MM.1S (cell line): ENCODE data around the gene HYOU1.

Experiments
- EZH2 ChIP-seq: fragments of 300-600 bp; sonication (generic); optimal IDR thresholded peaks from 2 replicates; pipeline ENCODE3; 2017; ENCODE audit warnings: low read depth, mild to moderate bottlenecking, antibody characterized with exemption, low read length, mixed read lengths
- EZH2phosphoT487 ChIP-seq: fragments of 300-600 bp; sonication (generic); IDR thresholded peaks from 2 replicates; pipeline ENCODE4 v1.6.1; 2018; ENCODE audit warnings: antibody characterized with exemption, low read length
- TF ChIP-seq, protein P1 (sequence below): fragments of 300-600 bp; sonication (generic); IDR thresholded peaks from 2 replicates; pipeline ENCODE4 v1.5.1; 2016; ENCODE audit warnings: antibody characterized with exemption, low read length, mixed read lengths

GRCh38 chr11:119029340-119030028 is 27.5 kb downstream of the HYOU1 start:
- TF ChIP-seq, protein P1, sequence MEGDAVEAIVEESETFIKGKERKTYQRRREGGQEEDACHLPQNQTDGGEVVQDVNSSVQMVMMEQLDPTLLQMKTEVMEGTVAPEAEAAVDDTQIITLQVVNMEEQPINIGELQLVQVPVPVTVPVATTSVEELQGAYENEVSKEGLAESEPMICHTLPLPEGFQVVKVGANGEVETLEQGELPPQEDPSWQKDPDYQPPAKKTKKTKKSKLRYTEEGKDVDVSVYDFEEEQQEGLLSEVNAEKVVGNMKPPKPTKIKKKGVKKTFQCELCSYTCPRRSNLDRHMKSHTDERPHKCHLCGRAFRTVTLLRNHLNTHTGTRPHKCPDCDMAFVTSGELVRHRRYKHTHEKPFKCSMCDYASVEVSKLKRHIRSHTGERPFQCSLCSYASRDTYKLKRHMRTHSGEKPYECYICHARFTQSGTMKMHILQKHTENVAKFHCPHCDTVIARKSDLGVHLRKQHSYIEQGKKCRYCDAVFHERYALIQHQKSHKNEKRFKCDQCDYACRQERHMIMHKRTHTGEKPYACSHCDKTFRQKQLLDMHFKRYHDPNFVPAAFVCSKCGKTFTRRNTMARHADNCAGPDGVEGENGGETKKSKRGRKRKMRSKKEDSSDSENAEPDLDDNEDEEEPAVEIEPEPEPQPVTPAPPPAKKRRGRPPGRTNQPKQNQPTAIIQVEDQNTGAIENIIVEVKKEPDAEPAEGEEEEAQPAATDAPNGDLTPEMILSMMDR: no peak
- no peak for TF ChIP-seq EZH2
- TF ChIP-seq EZH2phosphoT487: no peak
